Measurements from ENCODE around the gene RTRAF. TPM values are rescaled to one million over a fixed set of nuclear protein-coding genes. Genes with fewer than 3 reads are reported as not detected.

Gene RTRAF
- total and polyA plus RNA-seq, 4 donors = 97.7 to 205 (median 168) TPM

DNA sequence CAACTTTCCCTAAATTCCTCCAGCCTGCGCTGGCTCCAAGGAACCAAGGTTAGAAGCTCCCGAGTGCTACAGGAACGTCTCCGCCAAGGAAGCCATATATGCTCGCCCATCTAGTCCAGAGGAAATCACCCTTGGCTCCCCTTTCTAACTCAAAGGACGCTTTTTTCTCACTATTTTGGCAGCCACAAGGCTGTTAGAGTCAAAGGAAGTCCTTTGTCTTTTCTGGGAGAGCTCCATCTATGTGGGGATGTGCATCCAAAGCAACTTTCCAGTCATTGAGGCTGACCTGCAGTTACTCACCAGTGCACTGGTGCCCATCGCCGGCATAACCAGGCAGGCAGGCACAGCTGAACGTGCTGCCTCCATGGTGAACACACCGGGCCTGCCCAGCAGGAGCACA is 37.6 kb downstream of the RTRAF start:
- no peaks in the 10 kb centered on the region for H3K27me3 ChIP-seq (ENCODE audit: control insufficient read depth, insufficient read depth, low read length)
- H3K36me3 ChIP-seq (ENCODE audit: control insufficient read depth, insufficient read depth, low read length) = no peaks in the 10 kb centered on the region
- H3K4me3 ChIP-seq (ENCODE audit: low read depth, low read length) = no peak overlapping the region
- peaks cover 5% of the 10 kb centered on the region for H3K4me1 ChIP-seq (ENCODE audit: control insufficient read depth, insufficient read depth, low read length)
- WGBS (ENCODE audit: insufficient coverage) = 77% methylated on average over 9 of the region's 10 CpGs
- H3K27ac ChIP-seq (ENCODE audit: low read depth, low read length) = no peak overlapping the region
- no peak for DNase-seq (ENCODE audit: low read depth in 4 of 6, low spot score in 6 of 6)
- H3K9me3 ChIP-seq (ENCODE audit: control insufficient read depth, insufficient read depth, low read length) = no peaks in the 10 kb centered on the region

DNA sequence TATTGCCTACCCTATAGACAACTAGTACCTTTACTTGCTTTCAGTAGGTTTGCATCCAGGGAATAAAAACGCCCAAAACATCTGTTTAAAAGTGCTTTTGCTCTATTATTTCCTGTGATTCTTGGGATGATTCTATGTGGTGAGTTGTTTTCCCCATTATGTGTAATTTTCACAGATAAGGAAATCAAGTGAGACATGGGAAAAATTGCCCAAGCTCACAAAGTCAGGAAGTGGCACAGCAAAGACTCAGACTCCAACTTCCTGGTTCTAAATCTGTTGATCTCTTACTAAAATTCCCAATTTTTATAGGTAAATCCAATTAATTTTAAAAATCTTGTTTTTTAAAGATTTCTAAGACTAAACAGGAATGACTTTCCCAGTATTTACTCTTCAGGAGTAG is 40.5 kb downstream of the RTRAF start:
- no peak for DNase-seq (ENCODE audit: low read depth in 4 of 6, low spot score in 6 of 6)
- no peaks in the 10 kb centered on the region for H3K27me3 ChIP-seq (ENCODE audit: control insufficient read depth, insufficient read depth, low read length)
- H3K4me3 ChIP-seq (ENCODE audit: low read depth, low read length) = no peak overlapping the region
- no peaks in the 10 kb centered on the region for H3K9me3 ChIP-seq (ENCODE audit: control insufficient read depth, insufficient read depth, low read length)
- H3K4me1 ChIP-seq (ENCODE audit: control insufficient read depth, insufficient read depth, low read length) = peaks cover 7% of the 10 kb centered on the region
- no CpG with 5 or more reads among the region's 1 CpG for WGBS (ENCODE audit: insufficient coverage)
- H3K27ac ChIP-seq (ENCODE audit: low read depth, low read length) = no peak overlapping the region
- H3K36me3 ChIP-seq (ENCODE audit: control insufficient read depth, insufficient read depth, low read length) = no peaks in the 10 kb centered on the region

DNA sequence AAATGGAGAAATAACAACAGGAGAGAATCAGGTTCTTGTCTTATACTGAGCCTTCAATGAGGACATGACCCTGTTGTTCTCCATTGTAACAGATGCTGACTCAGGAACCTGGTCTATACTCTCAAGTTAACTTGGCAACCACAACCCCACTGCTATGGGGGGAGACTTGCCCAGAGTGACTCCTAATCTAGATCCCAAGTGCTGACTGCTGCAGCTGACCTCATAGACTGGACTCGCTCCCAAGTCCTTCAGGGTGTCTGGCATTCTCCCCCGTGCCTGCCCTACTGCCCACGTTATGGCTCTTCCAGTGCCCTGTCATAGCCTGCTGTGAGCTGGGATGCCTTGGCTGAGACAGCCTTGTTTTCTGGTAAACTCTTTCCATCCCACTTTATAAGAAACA is 42.4 kb downstream of the RTRAF start:
- H3K27ac ChIP-seq (ENCODE audit: low read depth, low read length) = no peak overlapping the region
- DNase-seq (ENCODE audit: low read depth in 4 of 6, low spot score in 6 of 6) = no peak
- no peak overlapping the region for H3K4me3 ChIP-seq (ENCODE audit: low read depth, low read length)
- peaks cover 7% of the 10 kb centered on the region for H3K4me1 ChIP-seq (ENCODE audit: control insufficient read depth, insufficient read depth, low read length)
- 62% methylated on average over 3 of the region's 3 CpGs for WGBS (ENCODE audit: insufficient coverage)
- no peaks in the 10 kb centered on the region for H3K36me3 ChIP-seq (ENCODE audit: control insufficient read depth, insufficient read depth, low read length)
- H3K27me3 ChIP-seq (ENCODE audit: control insufficient read depth, insufficient read depth, low read length) = no peaks in the 10 kb centered on the region
- no peaks in the 10 kb centered on the region for H3K9me3 ChIP-seq (ENCODE audit: control insufficient read depth, insufficient read depth, low read length)

DNA sequence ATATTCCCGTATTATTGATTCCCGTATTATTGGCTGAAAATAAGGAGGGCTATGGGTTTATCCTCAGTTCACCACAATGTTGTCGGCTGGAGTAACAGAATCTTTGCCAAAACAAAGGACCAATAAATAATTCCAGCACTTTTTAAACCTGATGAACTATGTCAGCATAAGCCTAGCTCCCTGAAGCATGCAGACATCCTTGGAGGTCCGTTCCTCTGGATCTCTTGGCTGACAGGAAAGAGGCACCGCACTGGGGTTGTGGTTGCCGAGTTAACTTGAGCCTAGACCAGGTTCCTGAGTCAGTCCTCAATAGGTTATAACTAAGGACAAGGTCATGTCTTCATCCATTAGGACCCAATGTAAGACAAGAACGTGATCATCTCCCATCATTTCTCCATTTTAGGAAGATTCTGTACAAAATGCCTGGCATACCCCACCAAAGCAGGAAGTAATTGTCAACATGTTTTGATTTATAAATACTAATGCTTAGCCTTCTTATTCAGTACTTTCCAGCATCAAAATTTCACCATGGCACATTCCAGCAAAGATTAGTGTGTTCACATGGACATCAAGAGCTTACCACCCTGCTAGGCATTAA is 43.0 kb downstream of the RTRAF start:
- no peak for DNase-seq (ENCODE audit: low read depth in 4 of 6, low spot score in 6 of 6)
- Histone ChIP-seq H3K9me3 (ENCODE audit: control insufficient read depth, insufficient read depth, low read length) (no peaks in the 10 kb centered on the region), H3K4me1 (ENCODE audit: control insufficient read depth, insufficient read depth, low read length) (peaks cover 5% of the 10 kb centered on the region), H3K27me3 (ENCODE audit: control insufficient read depth, insufficient read depth, low read length) (no peaks in the 10 kb centered on the region), H3K36me3 (ENCODE audit: control insufficient read depth, insufficient read depth, low read length) (no peaks in the 10 kb centered on the region), H3K4me3 (ENCODE audit: low read depth, low read length) (no peak overlapping the region), H3K27ac (ENCODE audit: low read depth, low read length) (no peak overlapping the region)
- WGBS (ENCODE audit: insufficient coverage) = 83% methylated on average over 3 of the region's 7 CpGs

DNA sequence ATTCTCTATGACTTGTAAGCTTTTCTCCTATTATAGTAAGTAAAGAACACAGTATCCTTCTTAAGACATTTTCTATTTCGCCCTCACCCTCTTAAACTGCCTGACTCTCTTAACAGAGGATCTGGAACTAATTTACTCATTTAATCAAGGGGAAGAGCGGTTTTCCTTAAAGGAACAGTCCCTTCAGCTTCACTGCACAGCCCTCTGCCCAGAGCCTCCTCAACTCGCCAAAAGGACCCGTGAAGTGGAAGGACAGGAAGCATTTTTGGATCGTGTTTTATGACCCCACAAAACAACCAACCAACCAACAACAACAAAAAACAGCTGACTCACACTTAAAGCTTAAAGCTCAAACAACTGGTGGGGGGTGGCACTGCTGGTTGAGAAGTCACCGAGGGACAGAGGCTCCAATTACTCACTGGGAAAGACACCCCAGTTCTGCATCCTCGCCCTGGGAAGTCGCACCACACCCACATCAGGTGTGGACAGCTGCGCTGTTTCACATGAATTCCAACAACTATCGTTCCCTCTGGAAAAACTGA is 43.8 kb downstream of the RTRAF start:
- H3K27me3 ChIP-seq (ENCODE audit: control insufficient read depth, insufficient read depth, low read length) = no peaks in the 10 kb centered on the region
- no peak overlapping the region for H3K27ac ChIP-seq (ENCODE audit: low read depth, low read length)
- 26% methylated on average over 2 of the region's 10 CpGs for WGBS (ENCODE audit: insufficient coverage)
- peaks cover 5% of the 10 kb centered on the region for H3K4me1 ChIP-seq (ENCODE audit: control insufficient read depth, insufficient read depth, low read length)
- H3K9me3 ChIP-seq (ENCODE audit: control insufficient read depth, insufficient read depth, low read length) = no peaks in the 10 kb centered on the region
- DNase-seq (ENCODE audit: low read depth in 4 of 6, low spot score in 6 of 6) = no peak
- no peak overlapping the region for H3K4me3 ChIP-seq (ENCODE audit: low read depth, low read length)
- H3K36me3 ChIP-seq (ENCODE audit: control insufficient read depth, insufficient read depth, low read length) = no peaks in the 10 kb centered on the region

DNA sequence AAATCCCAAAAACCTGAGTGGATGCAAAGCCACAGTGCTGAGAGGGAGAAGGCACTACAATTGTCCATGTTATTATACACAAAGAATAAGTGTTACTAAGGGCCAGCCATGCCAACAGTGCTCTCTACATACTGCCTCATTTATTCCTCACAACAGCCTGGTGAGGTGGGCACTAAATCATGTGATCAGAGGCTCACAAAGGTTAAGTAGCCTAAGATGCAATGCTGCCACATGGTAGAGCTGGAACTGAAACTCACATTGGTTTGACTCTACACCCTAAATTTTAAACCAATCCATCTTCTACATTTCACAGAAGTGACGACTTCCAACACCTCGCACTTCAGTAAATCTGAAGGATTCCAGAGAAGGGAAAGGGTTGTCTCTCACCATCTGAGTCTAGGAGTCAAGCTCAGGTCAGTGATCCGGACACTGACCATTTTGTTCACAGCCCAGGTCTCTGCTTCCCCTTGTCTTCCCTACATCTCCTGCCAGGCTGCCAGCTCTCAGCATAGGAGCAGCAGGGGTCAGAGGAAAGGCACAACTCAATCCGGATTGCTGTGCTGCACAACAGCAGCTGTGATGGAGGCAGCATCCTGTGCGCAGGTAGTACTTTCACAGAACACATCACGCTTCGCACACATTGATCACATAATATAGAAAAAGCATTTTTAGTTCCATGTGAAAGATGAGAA is 49.9 kb downstream of the RTRAF start:
- Histone ChIP-seq H3K4me3 (ENCODE audit: low read depth, low read length) (no peak overlapping the region), H3K27me3 (ENCODE audit: control insufficient read depth, insufficient read depth, low read length) (no peaks in the 10 kb centered on the region), H3K36me3 (ENCODE audit: control insufficient read depth, insufficient read depth, low read length) (no peaks in the 10 kb centered on the region), H3K4me1 (ENCODE audit: control insufficient read depth, insufficient read depth, low read length) (peaks cover 8% of the 10 kb centered on the region), H3K27ac (ENCODE audit: low read depth, low read length) (no peak overlapping the region), H3K9me3 (ENCODE audit: control insufficient read depth, insufficient read depth, low read length) (no peaks in the 10 kb centered on the region)
- 76% methylated on average over 3 of the region's 7 CpGs for WGBS (ENCODE audit: insufficient coverage)
- DNase-seq (ENCODE audit: low read depth in 4 of 6, low spot score in 6 of 6) = no peak

DNA sequence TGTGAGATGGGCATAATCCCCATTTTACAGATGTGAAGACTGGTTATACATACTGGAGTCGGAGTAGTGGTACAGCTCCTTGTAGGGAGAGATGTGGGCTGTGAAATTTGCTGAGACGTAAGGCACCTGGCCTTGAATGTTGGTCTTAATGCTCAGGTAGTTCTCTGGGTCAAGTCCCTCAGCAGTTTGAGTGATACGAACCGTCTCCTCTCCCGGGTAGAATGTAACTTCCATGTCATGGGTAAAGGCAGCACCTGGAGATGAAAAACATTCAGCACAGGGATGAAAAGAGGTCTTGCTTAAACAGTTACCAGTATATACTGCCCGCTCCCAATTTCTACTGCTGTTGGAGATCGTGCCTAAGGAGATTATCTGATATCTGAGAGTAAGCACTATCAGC is 51.3 kb downstream of the RTRAF start:
- no peak overlapping the region for H3K27ac ChIP-seq (ENCODE audit: low read depth, low read length)
- 100% methylated on average over 5 of the region's 7 CpGs for WGBS (ENCODE audit: insufficient coverage)
- peaks cover 8% of the 10 kb centered on the region for H3K4me1 ChIP-seq (ENCODE audit: control insufficient read depth, insufficient read depth, low read length)
- no peak overlapping the region for H3K4me3 ChIP-seq (ENCODE audit: low read depth, low read length)
- H3K36me3 ChIP-seq (ENCODE audit: control insufficient read depth, insufficient read depth, low read length) = no peaks in the 10 kb centered on the region
- no peaks in the 10 kb centered on the region for H3K9me3 ChIP-seq (ENCODE audit: control insufficient read depth, insufficient read depth, low read length)
- H3K27me3 ChIP-seq (ENCODE audit: control insufficient read depth, insufficient read depth, low read length) = no peaks in the 10 kb centered on the region
- no peak for DNase-seq (ENCODE audit: low read depth in 4 of 6, low spot score in 6 of 6)

DNA sequence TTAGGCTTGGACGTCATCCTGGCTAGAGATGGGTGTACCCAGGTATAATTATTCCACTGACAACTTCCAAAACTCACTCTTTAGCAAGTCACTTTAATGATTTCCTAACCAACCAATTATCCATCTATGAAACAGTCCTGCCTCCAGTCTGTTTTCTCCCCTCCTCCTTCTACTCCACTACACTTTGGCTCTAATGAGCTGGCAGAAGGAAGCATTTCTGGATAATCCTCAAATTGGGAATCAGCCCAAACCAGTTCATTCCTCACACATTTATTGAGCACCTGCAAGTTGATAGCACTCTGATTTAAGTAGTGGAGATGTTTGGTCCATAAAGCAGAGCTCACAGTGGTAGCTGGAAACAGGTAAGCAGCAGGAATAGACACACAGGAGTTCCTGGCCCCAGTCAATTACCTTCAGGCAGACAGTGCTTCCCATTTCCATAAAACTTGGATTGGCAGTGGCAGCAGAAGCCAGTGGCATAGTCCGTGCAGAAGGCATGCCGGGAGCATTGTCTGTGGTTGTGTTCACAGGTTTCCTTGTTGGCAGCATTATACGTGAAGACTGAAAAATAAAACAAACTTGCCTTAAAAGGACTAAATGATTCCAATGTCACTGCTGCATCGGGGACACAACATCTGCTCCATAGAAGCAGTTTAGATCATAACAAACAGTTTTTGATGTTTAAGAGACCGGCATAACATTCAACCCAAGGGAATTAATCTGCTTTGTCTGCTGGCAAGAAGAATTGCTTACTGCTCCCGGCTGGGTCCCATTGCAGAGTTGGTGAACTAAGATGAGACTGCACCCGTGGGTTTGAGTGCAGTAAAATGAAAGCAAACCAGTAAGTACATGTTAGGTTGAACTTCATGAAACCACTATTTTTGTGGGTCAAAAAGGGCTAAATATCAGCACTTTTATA is 53.3 kb downstream of the RTRAF start:
- no peak overlapping the region for H3K4me3 ChIP-seq (ENCODE audit: low read depth, low read length)
- DNase-seq (ENCODE audit: low read depth in 4 of 6, low spot score in 6 of 6) = peak in 2 of 6 donors; percentile 79 to 85
- no peak overlapping the region for H3K27ac ChIP-seq (ENCODE audit: low read depth, low read length)
- peaks cover 8% of the 10 kb centered on the region for H3K4me1 ChIP-seq (ENCODE audit: control insufficient read depth, insufficient read depth, low read length)
- H3K27me3 ChIP-seq (ENCODE audit: control insufficient read depth, insufficient read depth, low read length) = no peaks in the 10 kb centered on the region
- 43% methylated on average over 6 of the region's 8 CpGs for WGBS (ENCODE audit: insufficient coverage)
- H3K9me3 ChIP-seq (ENCODE audit: control insufficient read depth, insufficient read depth, low read length) = no peaks in the 10 kb centered on the region
- no peaks in the 10 kb centered on the region for H3K36me3 ChIP-seq (ENCODE audit: control insufficient read depth, insufficient read depth, low read length)

DNA sequence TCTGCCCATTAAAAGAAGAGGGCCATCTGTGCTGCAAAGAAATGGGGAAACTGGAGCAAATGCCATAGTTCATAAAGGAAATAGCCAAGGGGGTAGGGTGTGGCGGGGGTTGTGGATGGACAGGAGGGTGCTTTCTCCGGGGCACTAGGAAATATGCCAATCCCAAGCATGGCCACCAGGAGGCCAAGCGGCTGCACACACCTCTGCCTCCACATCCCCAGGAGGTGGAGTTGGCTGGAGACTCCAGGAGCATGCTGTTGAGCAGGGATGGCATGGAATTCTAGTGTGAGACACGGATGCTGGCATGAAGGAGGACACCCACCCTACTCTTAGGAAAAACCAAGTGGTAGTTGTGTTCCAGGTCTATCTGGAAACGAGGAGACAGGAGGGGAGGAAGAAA is 54.3 kb downstream of the RTRAF start:
- WGBS (ENCODE audit: insufficient coverage) = 73% methylated on average over 2 of the region's 5 CpGs
- H3K4me1 ChIP-seq (ENCODE audit: control insufficient read depth, insufficient read depth, low read length) = peaks cover 15% of the 10 kb centered on the region

More for the DNA sequence above, 54.3 kb downstream of the RTRAF start:
- Histone ChIP-seq H3K36me3 (ENCODE audit: control insufficient read depth, insufficient read depth, low read length) (no peaks in the 10 kb centered on the region), H3K27ac (ENCODE audit: low read depth, low read length) (no peak overlapping the region), H3K27me3 (ENCODE audit: control insufficient read depth, insufficient read depth, low read length) (no peaks in the 10 kb centered on the region), H3K9me3 (ENCODE audit: control insufficient read depth, insufficient read depth, low read length) (no peaks in the 10 kb centered on the region), H3K4me3 (ENCODE audit: low read depth, low read length) (no peak overlapping the region)
- peak in 1 of 6 donors; percentile 43 for DNase-seq (ENCODE audit: low read depth in 4 of 6, low spot score in 6 of 6)
